GM23338 (cell line): ENCODE results near the gene GRID2. TPM values are rescaled to one million over a fixed set of nuclear protein-coding genes. Genes with fewer than 3 reads are reported as not detected.

Experiments
- ATAC-seq: fragments of 200-7000 bp; cut with Tn5 transposase; 3 replicates; pipeline ENCODE4 v1.9.1; 2020
- DNase-seq: peaks from one replicate; pipeline ENCODE4 v3.0.0-alpha.2; 2015; ENCODE audit warnings: low spot score
- H2AFZ ChIP-seq: fragments of 200-600 bp; sonication (generic); 2 replicates; pipeline ENCODE4 v1.8.0; 2016; ENCODE audit warnings: antibody characterized with exemption, mild to moderate bottlenecking, moderate library complexity
- H3F3A ChIP-seq: fragments of 200-600 bp; sonication (generic); replicated peaks from 2 replicates; pipeline ENCODE4 v1.8.0; 2017; ENCODE audit warnings: antibody characterized with exemption, mixed run types, low read depth
- H3K27ac ChIP-seq: fragments of 200-600 bp; sonication (generic); 2 replicates; pipeline ENCODE4 v1.6.1; 2016; ENCODE audit warnings: low read depth
- H3K27me3 ChIP-seq: fragments of 200-600 bp; sonication (generic); 2 replicates; pipeline ENCODE4 v1.8.0; 2016; ENCODE audit warnings: mild to moderate bottlenecking, mixed run types, moderate library complexity; ENCODE audit not compliant: insufficient read depth
- H3K36me3 ChIP-seq: fragments of 200-600 bp; sonication (generic); 2 replicates; pipeline ENCODE4 v1.8.0; 2016; ENCODE audit warnings: mild to moderate bottlenecking; ENCODE audit not compliant: insufficient read depth
- H3K4me1 ChIP-seq: fragments of 200-600 bp; sonication (generic); 2 replicates; pipeline ENCODE4 v1.8.0; 2016; ENCODE audit warnings: mild to moderate bottlenecking, moderate library complexity; ENCODE audit not compliant: insufficient read depth
- H3K4me2 ChIP-seq: fragments of 200-600 bp; sonication (generic); 2 replicates; pipeline ENCODE4 v1.7.1; 2017; ENCODE audit warnings: mixed run types
- H3K4me3 ChIP-seq: fragments of 200-600 bp; sonication (generic); 2 replicates; pipeline ENCODE4 v1.6.1; 2016; ENCODE audit warnings: mixed run types
- H3K79me2 ChIP-seq: fragments of 200-600 bp; sonication (generic); replicated peaks from 2 replicates; pipeline ENCODE4 v1.8.0; 2017; ENCODE audit warnings: mild to moderate bottlenecking; ENCODE audit not compliant: insufficient read depth
- H3K9me2 ChIP-seq: fragments of 200-600 bp; sonication (generic); 2 replicates; pipeline ENCODE4 v1.8.0; 2017; ENCODE audit not compliant: insufficient read depth
- H4K20me1 ChIP-seq: fragments of 200-600 bp; sonication (generic); replicated peaks from 2 replicates; pipeline ENCODE4 v1.8.0; 2017; ENCODE audit warnings: mild to moderate bottlenecking; ENCODE audit not compliant: insufficient read depth
- H3K27ac Mint-ChIP-seq: 2 replicates; pipeline ENCODE4 v1.8.0; 2020; ENCODE audit warnings: inconsistent platforms, mild to moderate bottlenecking, moderate library complexity, mixed read lengths
- H3K27me3 Mint-ChIP-seq: 3 replicates; pipeline ENCODE4 v1.8.0; 2022; ENCODE audit warnings: low read depth, mild to moderate bottlenecking, moderate library complexity, mixed read lengths, inconsistent platforms; ENCODE audit not compliant: insufficient read depth, poor library complexity
- H3K36me3 Mint-ChIP-seq: 3 replicates; pipeline ENCODE4 v1.8.0; 2021; ENCODE audit warnings: low read depth, mild to moderate bottlenecking, inconsistent platforms, moderate library complexity, mixed read lengths
- H3K4me1 Mint-ChIP-seq: 3 replicates; pipeline ENCODE4 v1.8.0; 2020; ENCODE audit warnings: mild to moderate bottlenecking, inconsistent platforms, mixed read lengths
- H3K4me3 Mint-ChIP-seq: 3 replicates; pipeline ENCODE4 v1.8.0; 2021; ENCODE audit warnings: moderate library complexity, mild to moderate bottlenecking, inconsistent platforms, mixed read lengths
- H3K9me3 Mint-ChIP-seq: 3 replicates; pipeline ENCODE4 v1.8.0; 2020; ENCODE audit warnings: moderate library complexity, mild to moderate bottlenecking, inconsistent platforms, mixed read lengths
- CREB1 ChIP-seq: fragments of 250-450 bp; sonication (Bioruptor Pico); IDR thresholded peaks from 2 replicates; pipeline ENCODE4 v1.5.0; 2020; ENCODE audit warnings: low read depth, mild to moderate bottlenecking, moderate library complexity
- EZH2 ChIP-seq: fragments of 200-600 bp; sonication (generic); IDR thresholded peaks from one replicate; pipeline ENCODE4 v1.8.0; 2017; ENCODE audit warnings: antibody characterized with exemption, mild to moderate bottlenecking, low read depth; ENCODE audit not compliant: unreplicated experiment
- EZH2phosphoT487 ChIP-seq: fragments of 200-600 bp; sonication (generic); IDR thresholded peaks from one replicate; pipeline ENCODE4 v1.8.1; 2018; ENCODE audit warnings: antibody characterized with exemption; ENCODE audit not compliant: unreplicated experiment
- JUNB ChIP-seq: IDR thresholded peaks from one replicate; pipeline ENCODE4 v1.6.1; 2016; ENCODE audit warnings: antibody characterized with exemption; ENCODE audit not compliant: unreplicated experiment
- NANOG ChIP-seq: IDR thresholded peaks from 2 replicates; pipeline ENCODE4 v1.6.1; 2016; ENCODE audit warnings: antibody characterized with exemption, borderline replicate concordance
- POLR2AphosphoS5 ChIP-seq: IDR thresholded peaks from 2 replicates; pipeline ENCODE4 v1.6.1; 2016; ENCODE audit warnings: antibody characterized with exemption, low read depth
- STAT1 ChIP-seq: IDR thresholded peaks from one replicate; pipeline ENCODE4 v1.6.1; 2016; ENCODE audit warnings: antibody characterized with exemption; ENCODE audit not compliant: unreplicated experiment
- ZNF114 ChIP-seq: fragments of 250-450 bp; sonication (Bioruptor Pico); IDR thresholded peaks from 2 replicates; pipeline ENCODE4 v1.5.0; 2020; ENCODE audit warnings: mild to moderate bottlenecking, moderate library complexity
- ZNF331 ChIP-seq: fragments of 250-450 bp; sonication (Bioruptor Pico); IDR thresholded peaks from 2 replicates; pipeline ENCODE4 v1.5.0; 2020; ENCODE audit warnings: low read depth, mild to moderate bottlenecking, moderate library complexity
- polyA plus RNA-seq: library from polyadenylated mRNA; unstranded; fragments of >200 nt; fragmentation: Nextera tagmentation; extraction: Ambion mirVana; gene quantifications from 2 replicates; pipeline ENCODE4 v1.2.1, GENCODE V29; 2016
- total RNA-seq: library from RNA; depleted of rRNA; stranded (reverse); fragments of >200 nt; shearing (Covaris generic); gene quantifications from 2 replicates; pipeline ENCODE4 v1.2.3, GENCODE V29; 2014
- TF ChIP-seq, protein P1 (sequence below): IDR thresholded peaks from one replicate; pipeline ENCODE4 v1.6.1; 2018; ENCODE audit warnings: antibody characterized with exemption; ENCODE audit not compliant: unreplicated experiment
- TF ChIP-seq, protein P2 (sequence below): IDR thresholded peaks from 2 replicates; pipeline ENCODE4 v1.6.1; 2016; ENCODE audit warnings: antibody characterized with exemption
- TF ChIP-seq, protein P3 (sequence below), 2 experiments: fragments of 200-600 bp in 1 of 2; sonication (generic) in 1 of 2; conservative IDR thresholded peaks; 2 replicates each; pipeline versions ENCODE4 v1.5.1 to v1.6.1; 2016 to 2017; ENCODE audit warnings: antibody characterized with exemption in 2 of 2, low read depth in 2 of 2, mild to moderate bottlenecking in 2 of 2, moderate library complexity in 1 of 2
- TF ChIP-seq, protein P4 (sequence below): fragments of 250-450 bp; sonication (Bioruptor Pico); IDR thresholded peaks from 2 replicates; pipeline ENCODE4 v1.5.0; 2020; ENCODE audit warnings: mild to moderate bottlenecking, moderate library complexity

The GRID2 gene
- total and polyA plus RNA-seq, 2 experiments from 2014 or later: 19.9 to 65.4 TPM

DNA sequence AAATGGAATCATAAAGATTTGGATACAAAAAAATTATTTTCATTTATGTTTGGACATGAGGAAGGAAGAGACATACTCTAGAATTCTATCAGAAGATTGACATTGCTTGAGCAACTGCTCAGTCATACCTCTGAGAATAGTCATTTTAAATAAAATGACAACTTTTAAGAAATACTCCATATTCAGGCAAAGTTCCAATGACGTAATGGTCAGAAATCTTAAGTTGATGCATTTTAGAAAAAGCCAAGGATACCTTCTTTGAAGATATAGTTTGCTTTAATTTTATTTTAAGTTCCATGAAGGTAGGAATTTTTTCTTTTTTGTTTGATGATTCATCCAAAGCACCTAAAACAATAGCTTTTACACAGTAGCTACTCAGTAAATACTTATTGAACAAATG lies 1414.5 kb downstream of the GRID2 start:
- Mint-ChIP-seq H3K27me3 (no peaks in the 10 kb centered on the region), H3K4me3 (no peak overlapping the region), H3K27ac (no peak overlapping the region), H3K9me3 (no peaks in the 10 kb centered on the region), H3K36me3 (no peaks in the 10 kb centered on the region), H3K4me1 (no peaks in the 10 kb centered on the region)
- no peak overlapping the region for H2AFZ ChIP-seq
- H3K27ac ChIP-seq: no peak overlapping the region
- no peaks in the 10 kb centered on the region for H3K27me3 ChIP-seq
- H3K36me3 ChIP-seq: no peaks in the 10 kb centered on the region
- no peaks in the 10 kb centered on the region for H3K9me2 ChIP-seq
- H3F3A ChIP-seq: no peaks in the 10 kb centered on the region
- ATAC-seq: no peak
- H3K4me2 ChIP-seq: no peak overlapping the region
- DNase-seq: no peak
- no peaks in the 10 kb centered on the region for H3K79me2 ChIP-seq
- no peak overlapping the region for H3K4me3 ChIP-seq
- TF ChIP-seq ZNF331 (no peak), NANOG (no peak), STAT1 (no peak), CREB1 (CRISPR knock-in tag) (no peak), EZH2 (no peak), JUNB (no peak), EZH2phosphoT487 (no peak), ZNF114 (CRISPR knock-in tag) (no peak), POLR2AphosphoS5 (no peak)
- TF ChIP-seq, protein P1, sequence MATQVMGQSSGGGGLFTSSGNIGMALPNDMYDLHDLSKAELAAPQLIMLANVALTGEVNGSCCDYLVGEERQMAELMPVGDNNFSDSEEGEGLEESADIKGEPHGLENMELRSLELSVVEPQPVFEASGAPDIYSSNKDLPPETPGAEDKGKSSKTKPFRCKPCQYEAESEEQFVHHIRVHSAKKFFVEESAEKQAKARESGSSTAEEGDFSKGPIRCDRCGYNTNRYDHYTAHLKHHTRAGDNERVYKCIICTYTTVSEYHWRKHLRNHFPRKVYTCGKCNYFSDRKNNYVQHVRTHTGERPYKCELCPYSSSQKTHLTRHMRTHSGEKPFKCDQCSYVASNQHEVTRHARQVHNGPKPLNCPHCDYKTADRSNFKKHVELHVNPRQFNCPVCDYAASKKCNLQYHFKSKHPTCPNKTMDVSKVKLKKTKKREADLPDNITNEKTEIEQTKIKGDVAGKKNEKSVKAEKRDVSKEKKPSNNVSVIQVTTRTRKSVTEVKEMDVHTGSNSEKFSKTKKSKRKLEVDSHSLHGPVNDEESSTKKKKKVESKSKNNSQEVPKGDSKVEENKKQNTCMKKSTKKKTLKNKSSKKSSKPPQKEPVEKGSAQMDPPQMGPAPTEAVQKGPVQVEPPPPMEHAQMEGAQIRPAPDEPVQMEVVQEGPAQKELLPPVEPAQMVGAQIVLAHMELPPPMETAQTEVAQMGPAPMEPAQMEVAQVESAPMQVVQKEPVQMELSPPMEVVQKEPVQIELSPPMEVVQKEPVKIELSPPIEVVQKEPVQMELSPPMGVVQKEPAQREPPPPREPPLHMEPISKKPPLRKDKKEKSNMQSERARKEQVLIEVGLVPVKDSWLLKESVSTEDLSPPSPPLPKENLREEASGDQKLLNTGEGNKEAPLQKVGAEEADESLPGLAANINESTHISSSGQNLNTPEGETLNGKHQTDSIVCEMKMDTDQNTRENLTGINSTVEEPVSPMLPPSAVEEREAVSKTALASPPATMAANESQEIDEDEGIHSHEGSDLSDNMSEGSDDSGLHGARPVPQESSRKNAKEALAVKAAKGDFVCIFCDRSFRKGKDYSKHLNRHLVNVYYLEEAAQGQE: no peak
- TF ChIP-seq, protein P2, sequence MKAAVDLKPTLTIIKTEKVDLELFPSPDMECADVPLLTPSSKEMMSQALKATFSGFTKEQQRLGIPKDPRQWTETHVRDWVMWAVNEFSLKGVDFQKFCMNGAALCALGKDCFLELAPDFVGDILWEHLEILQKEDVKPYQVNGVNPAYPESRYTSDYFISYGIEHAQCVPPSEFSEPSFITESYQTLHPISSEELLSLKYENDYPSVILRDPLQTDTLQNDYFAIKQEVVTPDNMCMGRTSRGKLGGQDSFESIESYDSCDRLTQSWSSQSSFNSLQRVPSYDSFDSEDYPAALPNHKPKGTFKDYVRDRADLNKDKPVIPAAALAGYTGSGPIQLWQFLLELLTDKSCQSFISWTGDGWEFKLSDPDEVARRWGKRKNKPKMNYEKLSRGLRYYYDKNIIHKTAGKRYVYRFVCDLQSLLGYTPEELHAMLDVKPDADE: no peak
- TF ChIP-seq, protein P3, sequence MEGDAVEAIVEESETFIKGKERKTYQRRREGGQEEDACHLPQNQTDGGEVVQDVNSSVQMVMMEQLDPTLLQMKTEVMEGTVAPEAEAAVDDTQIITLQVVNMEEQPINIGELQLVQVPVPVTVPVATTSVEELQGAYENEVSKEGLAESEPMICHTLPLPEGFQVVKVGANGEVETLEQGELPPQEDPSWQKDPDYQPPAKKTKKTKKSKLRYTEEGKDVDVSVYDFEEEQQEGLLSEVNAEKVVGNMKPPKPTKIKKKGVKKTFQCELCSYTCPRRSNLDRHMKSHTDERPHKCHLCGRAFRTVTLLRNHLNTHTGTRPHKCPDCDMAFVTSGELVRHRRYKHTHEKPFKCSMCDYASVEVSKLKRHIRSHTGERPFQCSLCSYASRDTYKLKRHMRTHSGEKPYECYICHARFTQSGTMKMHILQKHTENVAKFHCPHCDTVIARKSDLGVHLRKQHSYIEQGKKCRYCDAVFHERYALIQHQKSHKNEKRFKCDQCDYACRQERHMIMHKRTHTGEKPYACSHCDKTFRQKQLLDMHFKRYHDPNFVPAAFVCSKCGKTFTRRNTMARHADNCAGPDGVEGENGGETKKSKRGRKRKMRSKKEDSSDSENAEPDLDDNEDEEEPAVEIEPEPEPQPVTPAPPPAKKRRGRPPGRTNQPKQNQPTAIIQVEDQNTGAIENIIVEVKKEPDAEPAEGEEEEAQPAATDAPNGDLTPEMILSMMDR (conservative IDR thresholded peaks at IDR 0.05; ENCODE audit: low read depth in 2 of 2): no peak
- TF ChIP-seq, protein P4, sequence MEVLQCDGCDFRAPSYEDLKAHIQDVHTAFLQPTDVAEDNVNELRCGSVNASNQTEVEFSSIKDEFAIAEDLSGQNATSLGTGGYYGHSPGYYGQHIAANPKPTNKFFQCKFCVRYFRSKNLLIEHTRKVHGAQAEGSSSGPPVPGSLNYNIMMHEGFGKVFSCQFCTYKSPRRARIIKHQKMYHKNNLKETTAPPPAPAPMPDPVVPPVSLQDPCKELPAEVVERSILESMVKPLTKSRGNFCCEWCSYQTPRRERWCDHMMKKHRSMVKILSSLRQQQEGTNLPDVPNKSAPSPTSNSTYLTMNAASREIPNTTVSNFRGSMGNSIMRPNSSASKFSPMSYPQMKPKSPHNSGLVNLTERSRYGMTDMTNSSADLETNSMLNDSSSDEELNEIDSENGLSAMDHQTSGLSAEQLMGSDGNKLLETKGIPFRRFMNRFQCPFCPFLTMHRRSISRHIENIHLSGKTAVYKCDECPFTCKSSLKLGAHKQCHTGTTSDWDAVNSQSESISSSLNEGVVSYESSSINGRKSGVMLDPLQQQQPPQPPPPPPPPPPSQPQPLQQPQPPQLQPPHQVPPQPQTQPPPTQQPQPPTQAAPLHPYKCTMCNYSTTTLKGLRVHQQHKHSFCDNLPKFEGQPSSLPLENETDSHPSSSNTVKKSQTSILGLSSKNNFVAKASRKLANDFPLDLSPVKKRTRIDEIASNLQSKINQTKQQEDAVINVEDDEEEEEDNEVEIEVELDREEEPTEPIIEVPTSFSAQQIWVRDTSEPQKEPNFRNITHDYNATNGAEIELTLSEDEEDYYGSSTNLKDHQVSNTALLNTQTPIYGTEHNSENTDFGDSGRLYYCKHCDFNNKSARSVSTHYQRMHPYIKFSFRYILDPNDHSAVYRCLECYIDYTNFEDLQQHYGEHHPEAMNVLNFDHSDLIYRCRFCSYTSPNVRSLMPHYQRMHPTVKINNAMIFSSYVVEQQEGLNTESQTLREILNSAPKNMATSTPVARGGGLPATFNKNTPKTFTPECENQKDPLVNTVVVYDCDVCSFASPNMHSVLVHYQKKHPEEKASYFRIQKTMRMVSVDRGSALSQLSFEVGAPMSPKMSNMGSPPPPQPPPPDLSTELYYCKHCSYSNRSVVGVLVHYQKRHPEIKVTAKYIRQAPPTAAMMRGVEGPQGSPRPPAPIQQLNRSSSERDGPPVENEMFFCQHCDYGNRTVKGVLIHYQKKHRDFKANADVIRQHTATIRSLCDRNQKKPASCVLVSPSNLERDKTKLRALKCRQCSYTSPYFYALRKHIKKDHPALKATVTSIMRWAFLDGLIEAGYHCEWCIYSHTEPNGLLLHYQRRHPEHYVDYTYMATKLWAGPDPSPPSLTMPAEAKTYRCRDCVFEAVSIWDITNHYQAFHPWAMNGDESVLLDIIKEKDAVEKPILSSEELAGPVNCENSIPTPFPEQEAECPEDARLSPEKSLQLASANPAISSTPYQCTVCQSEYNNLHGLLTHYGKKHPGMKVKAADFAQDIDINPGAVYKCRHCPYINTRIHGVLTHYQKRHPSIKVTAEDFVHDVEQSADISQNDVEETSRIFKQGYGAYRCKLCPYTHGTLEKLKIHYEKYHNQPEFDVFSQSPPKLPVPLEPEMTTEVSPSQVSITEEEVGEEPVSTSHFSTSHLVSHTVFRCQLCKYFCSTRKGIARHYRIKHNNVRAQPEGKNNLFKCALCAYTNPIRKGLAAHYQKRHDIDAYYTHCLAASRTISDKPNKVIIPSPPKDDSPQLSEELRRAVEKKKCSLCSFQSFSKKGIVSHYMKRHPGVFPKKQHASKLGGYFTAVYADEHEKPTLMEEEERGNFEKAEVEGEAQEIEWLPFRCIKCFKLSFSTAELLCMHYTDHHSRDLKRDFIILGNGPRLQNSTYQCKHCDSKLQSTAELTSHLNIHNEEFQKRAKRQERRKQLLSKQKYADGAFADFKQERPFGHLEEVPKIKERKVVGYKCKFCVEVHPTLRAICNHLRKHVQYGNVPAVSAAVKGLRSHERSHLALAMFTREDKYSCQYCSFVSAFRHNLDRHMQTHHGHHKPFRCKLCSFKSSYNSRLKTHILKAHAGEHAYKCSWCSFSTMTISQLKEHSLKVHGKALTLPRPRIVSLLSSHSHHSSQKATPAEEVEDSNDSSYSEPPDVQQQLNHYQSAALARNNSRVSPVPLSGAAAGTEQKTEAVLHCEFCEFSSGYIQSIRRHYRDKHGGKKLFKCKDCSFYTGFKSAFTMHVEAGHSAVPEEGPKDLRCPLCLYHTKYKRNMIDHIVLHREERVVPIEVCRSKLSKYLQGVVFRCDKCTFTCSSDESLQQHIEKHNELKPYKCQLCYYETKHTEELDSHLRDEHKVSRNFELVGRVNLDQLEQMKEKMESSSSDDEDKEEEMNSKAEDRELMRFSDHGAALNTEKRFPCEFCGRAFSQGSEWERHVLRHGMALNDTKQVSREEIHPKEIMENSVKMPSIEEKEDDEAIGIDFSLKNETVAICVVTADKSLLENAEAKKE (CRISPR knock-in tag): no peak
- no peaks in the 10 kb centered on the region for H3K4me1 ChIP-seq
- no peaks in the 10 kb centered on the region for H4K20me1 ChIP-seq
